Transverse colon (tissue), 4 donors: Measurements from ENCODE around the gene HSD17B7. TPM values are rescaled to one million over a fixed set of nuclear protein-coding genes. Genes with fewer than 3 reads are reported as not detected.
A peak's percentile ranks its signal among the peaks of the same experiment; 100 is the strongest.
"Not testable (repeated sequence)": the region's sequence is repeated elsewhere in the genome, so short reads cannot be mapped to it uniquely, and the experiment has no call there.

Experiments
- DNase-seq: peaks from one replicate; pipeline ENCODE4 v3.0.0-alpha.2; 2019
- H3K27ac ChIP-seq, 4 donors: fragments of 200-600 bp; sonication (generic); 2 replicates each; pipeline ENCODE4 v1.5.1; 2016 to 2018; ENCODE audit warnings: inconsistent platforms in 4 of 4
- H3K27me3 ChIP-seq: fragments of 200-600 bp; sonication (generic); 2 replicates; pipeline ENCODE4 v1.5.1; 2017; ENCODE audit warnings: inconsistent platforms
- H3K36me3 ChIP-seq, 4 donors: fragments of 200-600 bp; sonication (generic); 2 replicates each; pipeline ENCODE4 v1.5.1; 2017 to 2019; ENCODE audit warnings: inconsistent platforms in 4 of 4
- H3K4me1 ChIP-seq, 4 donors: fragments of 200-600 bp; sonication (generic); 2 replicates each; pipeline ENCODE4 v1.5.1; 2017 to 2020; ENCODE audit warnings: inconsistent platforms in 4 of 4
- H3K4me3 ChIP-seq, 4 donors: fragments of 200-600 bp; sonication (generic); 1 replicate in 1 of 4; 2 replicates in 3 of 4; pipeline versions ENCODE4 v1.5.1 to v1.6.1; 2017 to 2019; ENCODE audit warnings: inconsistent platforms in 4 of 4
- H3K9me3 ChIP-seq, 2 donors: fragments of 200-600 bp; sonication (generic); 2 replicates each; pipeline ENCODE4 v1.5.1; 2017 to 2019; ENCODE audit warnings: inconsistent platforms in 2 of 2
- CTCF ChIP-seq, 5 experiments: fragments of 200-600 bp in 3 of 5; fragments of 450-650 bp in 2 of 5; sonication (generic) in 3 of 5; IDR thresholded peaks; 1 replicate in 2 of 5; 2 replicates in 3 of 5; pipeline ENCODE4 v1.5.1; 2016 to 2017; ENCODE audit warnings: antibody characterized with exemption in 5 of 5, inconsistent platforms in 3 of 5, mild to moderate bottlenecking in 2 of 5, moderate library complexity in 1 of 5
- POLR2A ChIP-seq: fragments of 450-650 bp; IDR thresholded peaks from one replicate; pipeline ENCODE4 v1.6.1; 2016; ENCODE audit warnings: antibody characterized with exemption, mild to moderate bottlenecking, moderate library complexity
- POLR2AphosphoS5 ChIP-seq, 3 donors: sonication (generic); formaldehyde crosslinking; IDR thresholded peaks; one replicate each; pipeline ENCODE4 v1.6.1; 2016; ENCODE audit warnings: antibody characterized with exemption in 3 of 3
- WGBS, 2 donors: methylation state at CpG; one replicate each; pipeline ENCODE4 v1.1.5; 2018; ENCODE audit warnings: low coverage in 1 of 2; 5-methylcytosine and 5-hydroxymethylcytosine counted together
- in situ Hi-C, 4 donors: fragments of 200-750 bp; cut with MboI; loops; one replicate each; pipeline versions ENCODE4 v1.15.0 to v1.15.1; 2017; ENCODE audit warnings: low sequenced_read_pairs in 3 of 4, low pct_ligation_motif_present in 1 of 4, low pct_unique_long_range_greater_than_20kb in 1 of 4
- intact Hi-C: fragments of 100-400 bp; cut with DNase I; formaldehyde crosslinking; loops from one replicate; pipeline ENCODE4 v1.15.1; 2023; ENCODE audit warnings: low total_unique reads
- total RNA-seq, 4 donors: library from RNA; depleted of rRNA; stranded (reverse); fragments of >200 nt; gene quantifications; one replicate each; pipeline ENCODE4 v1.1.0, GENCODE V29; 2016

The HSD17B7 gene
- total RNA-seq, 4 donors from 2014 or later = 13.1 to 129 (median 17.5) TPM

- H3K36me3 ChIP-seq, H3K4me1 ChIP-seq, H3K27me3 ChIP-seq, H3K4me3 ChIP-seq, H3K9me3 ChIP-seq: not testable (repeated sequence)
- DNase-seq = peak; percentile 72
- intact Hi-C loops = loop anchor here (10.0 kb wide), 1 partner anchor 185 kb away; no protein-coding TSS in a partner anchor
- in situ Hi-C loops = loop anchor here in 3 of 4 donors (10.0 to 25.0 kb wide), 2 partner anchors 185 to 188 kb away; no protein-coding TSS in a partner anchor
- H3K27ac ChIP-seq = peak overlapping the region in 1 of 4 donors; percentile 16
- peak; percentile 46 to 73 (median 55) for TF ChIP-seq CTCF (IDR thresholded peaks at IDR 0.05)
- WGBS, 2 donors = 42% methylated on average over 6 of the region's 6 CpGs
Observed at GRCh38 chr1:162799995-162800830, 9.7 kb downstream of the HSD17B7 start.

DNA sequence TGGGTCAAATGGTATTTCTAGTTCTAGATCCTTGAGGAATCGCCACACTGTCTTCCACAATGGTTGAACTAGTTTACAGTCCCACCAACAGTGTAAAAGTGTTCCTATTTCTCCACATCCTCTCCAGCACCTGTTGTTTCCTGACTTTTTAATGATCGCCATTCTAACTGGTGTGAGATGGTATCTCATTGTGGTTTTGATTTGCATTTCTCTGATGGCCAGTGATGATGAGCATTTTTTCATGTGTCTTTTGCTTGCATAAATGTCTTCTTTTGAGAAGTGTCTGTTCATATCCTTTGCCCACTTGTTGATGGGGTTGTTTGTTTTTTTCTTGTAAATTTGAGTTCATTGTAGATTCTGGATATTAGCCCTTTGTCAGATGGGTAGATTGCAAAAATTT is 17.0 kb downstream of the HSD17B7 start:
- intact Hi-C loops = loop anchor here (10.0 kb wide), 1 partner anchor 193 kb away; no protein-coding TSS in a partner anchor
- WGBS, 2 donors = 100% methylated on average over 2 of the region's 2 CpGs; no CpG with 5 or more reads in 1 of the 2 donors
- DNase-seq, H3K27me3 ChIP-seq, H3K4me3 ChIP-seq, H3K9me3 ChIP-seq, H3K27ac ChIP-seq, H3K4me1 ChIP-seq: not testable (repeated sequence)
- peaks cover 0 to 17% (median 2%) of the 10 kb centered on the region in 4 donors for H3K36me3 ChIP-seq
- in situ Hi-C loops = loop anchor here in 1 of 4 donors (10.0 kb wide), 1 partner anchor 193 kb away; no protein-coding TSS in a partner anchor

DNA sequence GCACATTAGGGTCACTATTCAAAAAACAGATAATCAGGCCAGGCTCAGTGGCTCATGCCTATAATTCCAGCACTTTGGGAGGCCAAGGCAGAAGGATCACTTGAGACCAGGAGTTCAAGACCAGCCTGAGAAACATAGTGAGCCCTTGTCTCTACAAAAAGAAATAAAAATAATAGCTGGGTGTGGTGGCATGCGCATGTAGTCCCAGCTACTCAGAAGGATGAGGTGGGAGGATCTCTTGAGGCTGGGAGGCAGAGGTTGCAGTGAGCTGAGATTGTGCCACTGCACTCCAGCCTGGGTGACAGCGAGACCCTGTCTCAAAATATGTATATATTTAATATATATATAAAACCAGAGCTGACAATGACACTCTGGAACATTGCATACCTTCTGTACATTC is 21.9 kb downstream of the HSD17B7 start:
- H3K4me1 ChIP-seq, intact Hi-C loops, H3K27me3 ChIP-seq, in situ Hi-C loops, H3K9me3 ChIP-seq, H3K4me3 ChIP-seq, H3K36me3 ChIP-seq, H3K27ac ChIP-seq, DNase-seq: not testable (repeated sequence)
- 93 to 96% methylated on average over 2 of the region's 2 CpGs for whole genome bisulfite sequencing, 2 donors

DNA sequence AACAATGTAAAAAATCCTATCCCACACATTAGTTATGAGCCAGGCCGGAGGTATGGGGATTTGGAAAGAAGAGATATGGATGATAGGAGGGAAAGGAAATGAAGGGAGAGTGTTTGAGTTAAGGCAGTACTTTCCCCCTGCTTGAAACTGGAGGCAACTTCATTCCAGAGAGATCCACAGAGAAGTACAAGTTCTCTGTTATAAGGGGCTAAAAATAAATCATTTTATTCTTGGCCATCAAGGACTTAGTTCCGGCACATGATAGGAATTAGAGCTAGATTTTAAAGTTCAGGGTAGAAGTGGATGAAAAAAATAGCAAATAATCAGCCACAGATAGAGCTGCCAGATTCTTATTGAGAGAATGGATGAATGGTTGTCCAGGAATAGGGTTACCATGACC is 27.6 kb downstream of the HSD17B7 start:
- WGBS, 2 donors = 89 to 95% methylated on average over 2 of the region's 2 CpGs
- H3K4me3 ChIP-seq, H3K27ac ChIP-seq, H3K36me3 ChIP-seq, H3K9me3 ChIP-seq, in situ Hi-C loops, DNase-seq, intact Hi-C loops: not testable (repeated sequence)
- H3K27me3 ChIP-seq = peaks cover 22% of the 10 kb centered on the region
- peaks cover 0 to 11% (median 6%) of the 10 kb centered on the region in 4 donors for H3K4me1 ChIP-seq

DNA sequence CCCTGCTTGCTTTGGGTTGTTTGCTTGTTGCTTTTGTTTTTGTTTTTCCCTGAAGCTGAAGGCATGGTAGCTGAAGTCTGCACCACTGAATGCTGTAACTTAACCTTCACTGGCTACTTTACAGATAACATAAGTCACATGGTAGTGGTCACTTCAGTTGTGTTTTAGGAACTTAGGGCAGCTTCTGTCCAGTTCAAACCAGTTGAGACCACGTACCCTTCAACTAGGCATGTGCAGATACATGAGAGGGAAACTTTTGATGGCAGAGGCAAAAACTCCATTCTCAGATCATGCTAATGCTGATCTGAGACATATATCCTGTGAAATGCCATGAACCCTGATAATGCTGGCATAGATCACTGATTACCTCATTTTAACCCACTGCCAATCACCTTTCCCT is 28.2 kb downstream of the HSD17B7 start:
- in situ Hi-C loops, intact Hi-C loops, H3K36me3 ChIP-seq, H3K27ac ChIP-seq, DNase-seq, H3K9me3 ChIP-seq, H3K4me3 ChIP-seq: not testable (repeated sequence)
- WGBS, 2 donors = 100% methylated on average over 1 of the region's 1 CpG; no CpG with 5 or more reads in 1 of the 2 donors
- peaks cover 0 to 11% (median 6%) of the 10 kb centered on the region in 4 donors for H3K4me1 ChIP-seq
- peaks cover 25% of the 10 kb centered on the region for H3K27me3 ChIP-seq

DNA sequence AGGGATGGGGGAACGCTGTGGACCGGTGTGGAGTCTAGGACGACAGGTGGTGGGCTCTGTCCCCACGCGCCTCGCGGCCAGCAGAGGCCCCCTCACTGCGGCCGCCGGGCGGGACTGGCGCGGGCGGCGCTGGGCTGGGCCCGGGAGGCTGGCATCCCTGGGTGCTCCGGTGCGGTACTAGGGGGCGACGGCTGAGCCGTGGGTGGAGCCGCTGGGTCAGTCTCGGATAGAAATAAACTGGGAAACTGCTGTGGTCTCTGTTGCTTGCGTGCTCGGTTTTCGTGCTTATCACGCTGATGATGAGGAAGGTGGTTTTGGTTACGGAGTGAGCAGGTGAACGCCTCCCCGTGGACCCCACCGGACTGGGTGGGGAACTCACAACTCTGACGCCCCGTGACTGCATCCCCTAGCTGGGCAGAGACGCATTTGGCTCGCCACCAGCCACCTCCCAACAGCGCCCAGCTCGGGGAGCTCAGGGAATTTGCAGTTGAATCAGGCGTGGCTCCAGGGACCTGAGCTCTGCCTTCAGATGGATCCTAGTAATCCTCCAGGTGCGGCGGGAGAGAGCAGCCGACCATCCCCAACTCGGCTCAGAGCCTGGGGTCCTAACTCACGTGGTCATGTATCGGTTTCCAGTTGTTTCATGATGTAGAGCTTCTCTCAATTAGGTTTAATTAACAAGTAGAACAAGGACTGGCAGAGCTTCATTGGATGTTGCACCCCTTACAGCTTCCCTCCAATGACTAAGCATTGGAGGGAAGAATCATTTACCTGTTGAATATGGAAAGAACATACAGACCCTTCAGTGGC is 32.1 kb downstream of the HSD17B7 start:
- peak overlapping the region in 3 of 4 donors; percentile 15 to 37 (median 27) for H3K4me3 ChIP-seq
- TF ChIP-seq CTCF (IDR thresholded peaks at IDR 0.05) (no peak), POLR2A (no peak), POLR2AphosphoS5 (IDR thresholded peaks at IDR 0.05) (no peak)

More for the DNA sequence above, 32.1 kb downstream of the HSD17B7 start:
- WGBS, 2 donors = 0 to 9% methylated on average over 5 to 35 of the region's 44 CpGs
- intact Hi-C loops (no loop called here), in situ Hi-C loops (no loop called here)
- H3K9me3 ChIP-seq = no peaks in the 10 kb centered on the region
- no peak overlapping the region for H3K27ac ChIP-seq
- H3K36me3 ChIP-seq = no peaks in the 10 kb centered on the region
- peaks cover 0 to 11% (median 6%) of the 10 kb centered on the region in 4 donors for H3K4me1 ChIP-seq
- peak; percentile 9 for DNase-seq
- peaks cover 39% of the 10 kb centered on the region for H3K27me3 ChIP-seq
